Right cardiac atrium (tissue), 5 donors: ENCODE results near the gene CSNK1E. TPM values are rescaled to one million over a fixed set of nuclear protein-coding genes. Genes with fewer than 3 reads are reported as not detected.

Experiments used
- ATAC-seq, 2 donors: fragments of 200-7000 bp; cut with Tn5 transposase; one replicate each; pipeline versions ENCODE4 v1.8.0 to v1.9.1; 2020; ENCODE audit warnings: moderate library complexity in 2 of 2, mild to moderate bottlenecking in 1 of 2
- DNase-seq, 3 donors: peaks; one replicate each; pipeline ENCODE4 v3.0.0-alpha.2; 2020
- H3K27ac ChIP-seq: one replicate; pipeline ENCODE4 v1.5.1; 2013; ENCODE audit warnings: mild to moderate bottlenecking, low read length, control low read depth, moderate library complexity
- H3K27me3 ChIP-seq: one replicate; pipeline ENCODE4 v1.6.1; 2013; ENCODE audit not compliant: control insufficient read depth, insufficient read depth
- H3K4me1 ChIP-seq: one replicate; pipeline ENCODE4 v1.6.1; 2013; ENCODE audit warnings: low read length; ENCODE audit not compliant: control insufficient read depth, insufficient read depth
- H3K4me3 ChIP-seq: one replicate; pipeline ENCODE4 v1.5.1; 2013; ENCODE audit warnings: low read length, control low read depth
- H3K9me3 ChIP-seq: one replicate; pipeline ENCODE4 v1.6.1; 2013; ENCODE audit warnings: low read length; ENCODE audit not compliant: control insufficient read depth
- WGBS: extraction: QIAGEN DNeasy Blood & Tissue Kit; methylation state at CpG from one replicate; pipeline ENCODE4 v1.1.7; 2013; 5-methylcytosine and 5-hydroxymethylcytosine counted together
- intact Hi-C, 4 donors: fragments of 100-400 bp; cut with DNase I; formaldehyde crosslinking; loops; one replicate each; pipeline versions ENCODE4 v1.11.0 to v1.14.0; 2022 to 2023
- polyA plus RNA-seq: library from polyadenylated mRNA; stranded (reverse); fragments of 200-250 nt; gene quantifications from one replicate; pipeline ENCODE4 v1.2.3, GENCODE V29; 2013
- total RNA-seq, 4 donors: library from RNA; stranded (reverse); fragmentation: NEBNext Ultra II Directional; extraction: Animal tissue kit (Norgen Biotek cat#: 25700); gene quantifications; one replicate each; pipeline ENCODE4 v1.2.1, GENCODE V29; 2021
- donor health status: healthy with polysubstance abuse.
- donor health status: DM: no; HTN: yes; CAD: no.
- donor health status: DM: no; HTN: no; CAD: no.
- donor health status: DM: no; HTN: yes; CAD: no; lungs with severe emphysema.
- donor health status: DM: yes; HTN: yes; CAD: no.

CSNK1E gene
- total and polyA plus RNA-seq, 5 donors = 69.7 to 88.6 (median 76.3) TPM

DNA sequence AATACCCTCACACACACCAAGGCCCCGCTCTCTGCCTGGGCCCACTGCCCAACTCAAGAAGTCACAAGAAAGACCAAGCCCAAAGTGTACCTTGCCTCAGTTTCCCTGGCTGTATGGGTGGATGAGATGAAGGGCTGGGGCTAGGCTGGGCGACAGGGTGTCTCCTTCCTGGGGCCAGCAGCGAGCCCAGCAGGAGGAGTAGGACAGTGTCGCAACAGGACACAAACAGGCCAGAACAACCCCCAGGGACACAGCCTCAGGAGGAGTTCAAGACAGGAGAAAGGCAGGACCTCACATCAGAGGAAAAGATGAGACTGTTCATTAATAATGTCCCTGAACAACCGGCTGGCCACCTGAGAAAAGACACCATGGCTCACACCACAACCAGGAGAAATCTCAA, 13.3 kb downstream of the CSNK1E start:
- Histone ChIP-seq H3K4me1 (peaks cover 23% of the 10 kb centered on the region), H3K9me3 (no peaks in the 10 kb centered on the region), H3K27me3 (no peaks in the 10 kb centered on the region), H3K4me3 (no peak overlapping the region), H3K27ac (peak overlapping the region; percentile 18)
- intact Hi-C loops = no loop called here
- peak in 1 of 3 donors; percentile 63 for DNase-seq
- WGBS = 59% methylated on average over 5 of the region's 5 CpGs
- peak in 1 of 2 donors; percentile 7 for ATAC-seq

DNA sequence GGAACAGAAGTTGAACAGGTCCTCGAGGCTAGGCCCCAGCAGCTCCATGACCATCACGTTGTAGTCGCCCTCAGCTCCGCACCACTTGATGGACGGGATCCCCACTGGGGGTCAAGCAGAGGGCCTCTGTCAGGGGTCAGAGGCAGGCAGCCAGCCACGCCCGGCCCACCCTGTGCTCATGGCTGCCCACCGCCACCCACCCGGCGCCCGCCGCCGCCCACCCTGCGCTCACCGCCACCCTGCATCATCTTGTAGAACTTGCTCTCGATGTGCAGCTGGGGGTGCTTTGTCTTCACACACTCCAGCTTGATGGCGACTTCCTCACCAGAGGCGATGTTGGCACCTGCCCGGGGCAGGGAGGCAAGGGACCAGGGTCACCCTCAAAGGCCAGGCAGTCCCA, 14.3 kb downstream of the CSNK1E start:
- intact Hi-C loops = no loop called here
- 91% methylated on average over 19 of the region's 19 CpGs for WGBS
- DNase-seq (no peak), ATAC-seq (no peak)
- peaks cover 16% of the 10 kb centered on the region for H3K4me1 ChIP-seq
- H3K9me3 ChIP-seq = no peaks in the 10 kb centered on the region
- no peak overlapping the region for H3K4me3 ChIP-seq
- H3K27ac ChIP-seq = no peak overlapping the region
- no peaks in the 10 kb centered on the region for H3K27me3 ChIP-seq

DNA sequence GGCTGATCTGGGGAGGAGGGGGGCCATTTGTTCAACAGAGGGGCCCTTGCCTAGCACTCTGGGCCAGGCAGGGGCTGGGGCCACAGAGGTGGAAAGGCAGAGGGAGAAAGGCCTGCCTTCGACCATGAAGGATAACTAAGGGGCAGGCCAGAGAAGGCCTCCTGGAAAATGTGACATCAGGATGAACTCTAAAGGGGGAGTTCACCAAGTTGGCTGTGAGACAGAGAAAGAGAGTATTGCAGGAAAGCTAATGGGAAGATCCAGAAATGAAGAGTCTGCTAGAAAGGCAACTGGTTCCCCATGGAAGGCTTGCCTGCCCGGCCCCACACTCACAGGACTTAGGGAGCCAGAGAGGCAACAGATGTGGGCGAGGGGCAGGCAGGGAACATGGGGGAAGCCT, 16.3 kb downstream of the CSNK1E start:
- Histone ChIP-seq H3K4me3 (no peak overlapping the region), H3K9me3 (no peaks in the 10 kb centered on the region), H3K4me1 (peaks cover 16% of the 10 kb centered on the region), H3K27ac (no peak overlapping the region), H3K27me3 (no peaks in the 10 kb centered on the region)
- WGBS = 77% methylated on average over 3 of the region's 3 CpGs
- ATAC-seq = no peak
- intact Hi-C loops = no loop called here
- no peak for DNase-seq

DNA sequence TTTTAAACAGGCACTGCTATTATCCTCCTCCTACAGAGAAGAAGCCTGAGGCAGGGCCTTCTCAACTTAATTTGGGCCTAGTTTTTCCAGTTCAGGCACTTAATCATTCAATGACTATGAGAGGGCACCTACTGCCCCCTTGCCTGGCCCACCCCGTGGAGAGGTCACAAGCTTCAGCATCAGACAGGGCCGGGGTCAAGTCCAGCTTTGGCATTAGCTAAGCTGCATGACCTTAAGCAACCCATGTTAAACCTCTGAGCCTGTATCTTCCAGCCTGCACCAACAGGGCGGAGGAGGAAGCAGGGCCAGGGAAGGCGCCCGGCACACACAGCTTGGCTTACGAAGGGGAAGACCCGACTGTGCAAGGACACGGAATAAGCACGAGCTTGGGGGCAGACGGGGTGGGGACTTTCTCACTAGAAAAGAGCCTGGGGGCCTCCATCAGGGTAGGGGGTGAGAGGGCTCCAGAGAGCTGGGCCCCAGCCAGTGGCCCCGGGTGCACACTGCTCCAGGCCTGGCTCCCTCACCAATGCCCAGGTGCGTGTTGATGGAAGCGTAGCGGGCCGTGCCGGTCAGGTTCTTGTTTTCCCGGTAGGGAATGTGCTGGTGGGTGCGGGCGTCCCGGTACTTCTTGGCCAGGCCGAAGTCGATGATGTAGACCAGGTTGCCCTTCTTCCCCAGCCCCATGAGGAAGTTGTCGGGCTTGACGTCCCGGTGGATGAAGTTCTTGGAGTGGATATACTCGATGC, 16.9 kb downstream of the CSNK1E start:
- Histone ChIP-seq H3K27me3 (no peaks in the 10 kb centered on the region), H3K4me3 (no peak overlapping the region), H3K9me3 (no peaks in the 10 kb centered on the region), H3K4me1 (peaks cover 12% of the 10 kb centered on the region), H3K27ac (no peak overlapping the region)
- ATAC-seq = no peak
- DNase-seq = no peak
- 87% methylated on average over 26 of the region's 26 CpGs for WGBS
- intact Hi-C loops = no loop called here

GRCh38 chr22:38299770-38300102, 17.5 kb downstream of the CSNK1E start:
- intact Hi-C loops = no loop called here
- Histone ChIP-seq H3K4me3 (no peak overlapping the region), H3K4me1 (peaks cover 11% of the 10 kb centered on the region), H3K9me3 (no peaks in the 10 kb centered on the region), H3K27me3 (no peaks in the 10 kb centered on the region), H3K27ac (no peak overlapping the region)
- DNase-seq (no peak), ATAC-seq (no peak)
- 64% methylated on average over 12 of the region's 12 CpGs for WGBS

GRCh38 chr22:38298312-38299005, 18.8 kb downstream of the CSNK1E start:
- DNase-seq (peak in 1 of 3 donors; percentile 70), ATAC-seq (no peak)
- H3K4me1 ChIP-seq = peaks cover 3% of the 10 kb centered on the region
- no peaks in the 10 kb centered on the region for H3K27me3 ChIP-seq
- WGBS = 86% methylated on average over 25 of the region's 25 CpGs
- intact Hi-C loops = no loop called here
- H3K4me3 ChIP-seq = no peak overlapping the region
- no peak overlapping the region for H3K27ac ChIP-seq
- no peaks in the 10 kb centered on the region for H3K9me3 ChIP-seq

DNA sequence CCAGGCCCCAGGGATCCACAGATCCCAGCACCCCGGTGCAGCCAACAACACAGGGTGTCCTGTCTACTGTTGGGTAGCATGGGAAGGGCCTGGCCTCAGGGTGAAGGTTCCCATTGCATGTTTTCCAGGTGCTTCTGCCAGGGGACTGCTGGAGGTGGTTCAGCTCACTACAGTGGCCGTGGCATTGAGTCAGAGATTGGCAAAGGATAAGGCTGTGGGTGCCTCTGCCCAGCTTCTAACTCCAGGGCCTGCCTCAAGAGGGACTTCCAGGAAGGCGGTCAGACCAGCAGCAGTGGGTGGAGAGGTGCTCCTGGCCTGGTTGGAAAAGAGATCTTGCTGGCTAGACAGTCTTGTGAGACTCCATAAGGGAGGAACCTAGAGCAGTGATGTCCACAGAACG, 20.9 kb downstream of the CSNK1E start:
- Histone ChIP-seq H3K27me3 (no peaks in the 10 kb centered on the region), H3K4me3 (no peak overlapping the region), H3K4me1 (no peaks in the 10 kb centered on the region), H3K27ac (no peak overlapping the region), H3K9me3 (no peaks in the 10 kb centered on the region)
- 74% methylated on average over 4 of the region's 4 CpGs for WGBS
- intact Hi-C loops = no loop called here
- DNase-seq = no peak
- ATAC-seq = no peak

GRCh38 chr22:38295863-38296262, 21.4 kb downstream of the CSNK1E start:
- Histone ChIP-seq H3K4me3 (no peak overlapping the region), H3K4me1 (no peaks in the 10 kb centered on the region), H3K27ac (no peak overlapping the region), H3K9me3 (no peaks in the 10 kb centered on the region), H3K27me3 (no peaks in the 10 kb centered on the region)
- no peak for ATAC-seq
- intact Hi-C loops = no loop called here
- WGBS = 84% methylated on average over 9 of the region's 9 CpGs
- DNase-seq = no peak

- no peak for ATAC-seq
- 88% methylated on average over 6 of the region's 6 CpGs for WGBS
- Histone ChIP-seq H3K4me1 (no peaks in the 10 kb centered on the region), H3K27me3 (no peaks in the 10 kb centered on the region), H3K4me3 (no peak overlapping the region), H3K27ac (no peak overlapping the region), H3K9me3 (no peaks in the 10 kb centered on the region)
- intact Hi-C loops = no loop called here
- DNase-seq = no peak
These were observed 21.9 kb downstream of the CSNK1E start for GRCh38 chr22:38295339-38295738.

- no peaks in the 10 kb centered on the region for H3K4me1 ChIP-seq
- H3K9me3 ChIP-seq = no peaks in the 10 kb centered on the region
- H3K27ac ChIP-seq = no peak overlapping the region
- DNase-seq = peak in 1 of 3 donors; percentile 41
- H3K4me3 ChIP-seq = no peak overlapping the region
- H3K27me3 ChIP-seq = no peaks in the 10 kb centered on the region
- no peak for ATAC-seq
- intact Hi-C loops = no loop called here
- 93% methylated on average over 26 of the region's 26 CpGs for WGBS
These were observed 23.0 kb downstream of the CSNK1E start for GRCh38 chr22:38294193-38294592.

GRCh38 chr22:38292694-38293093, 24.5 kb downstream of the CSNK1E start:
- Histone ChIP-seq H3K4me1 (no peaks in the 10 kb centered on the region), H3K9me3 (no peaks in the 10 kb centered on the region), H3K27ac (peak overlapping the region; percentile 13), H3K27me3 (no peaks in the 10 kb centered on the region), H3K4me3 (no peak overlapping the region)
- ATAC-seq = peak in 1 of 2 donors; percentile 7
- intact Hi-C loops = no loop called here
- peak in 1 of 3 donors; percentile 40 for DNase-seq
- 72% methylated on average over 9 of the region's 9 CpGs for WGBS
